GM12865 (cell line): ENCODE data around the gene MMP21.

ENCODE experiments used
- DNase-seq: peaks from one replicate; pipeline ENCODE4 v3.0.0; 2010; ENCODE audit warnings: low read depth
- H3K4me3 ChIP-seq: 2 replicates; pipeline ENCODE4 v1.5.1; 2011; ENCODE audit warnings: mild to moderate bottlenecking, low read depth, low read length, control low read depth
- TF ChIP-seq, protein P1 (sequence below): IDR thresholded peaks from 2 replicates; pipeline ENCODE4 v1.5.1; 2011; ENCODE audit warnings: low read length, control low read depth, low read depth, inconsistent platforms; ENCODE audit not compliant: insufficient read depth; ENCODE audit errors: missing control alignments

MMP21 gene

DNA sequence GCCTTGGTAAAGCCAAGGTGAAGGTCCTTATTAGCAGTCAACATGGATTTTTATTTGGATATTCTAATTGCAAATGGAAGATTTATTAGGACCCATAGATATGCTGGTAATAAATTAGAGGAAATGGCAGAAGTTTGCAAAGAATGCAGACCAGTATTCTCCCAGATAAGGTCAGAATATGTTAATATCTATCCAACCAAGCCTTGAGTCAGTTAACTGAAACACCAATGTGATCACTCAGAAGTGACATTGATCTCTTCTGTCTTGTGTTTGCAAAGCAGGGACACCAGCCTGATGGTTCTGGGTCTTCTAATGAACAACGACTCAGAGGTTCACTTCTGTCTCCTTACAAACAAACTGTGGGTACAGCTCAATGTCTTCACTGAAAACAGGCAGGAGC, 26.0 kb upstream of the MMP21 start:
- TF ChIP-seq, protein P1, sequence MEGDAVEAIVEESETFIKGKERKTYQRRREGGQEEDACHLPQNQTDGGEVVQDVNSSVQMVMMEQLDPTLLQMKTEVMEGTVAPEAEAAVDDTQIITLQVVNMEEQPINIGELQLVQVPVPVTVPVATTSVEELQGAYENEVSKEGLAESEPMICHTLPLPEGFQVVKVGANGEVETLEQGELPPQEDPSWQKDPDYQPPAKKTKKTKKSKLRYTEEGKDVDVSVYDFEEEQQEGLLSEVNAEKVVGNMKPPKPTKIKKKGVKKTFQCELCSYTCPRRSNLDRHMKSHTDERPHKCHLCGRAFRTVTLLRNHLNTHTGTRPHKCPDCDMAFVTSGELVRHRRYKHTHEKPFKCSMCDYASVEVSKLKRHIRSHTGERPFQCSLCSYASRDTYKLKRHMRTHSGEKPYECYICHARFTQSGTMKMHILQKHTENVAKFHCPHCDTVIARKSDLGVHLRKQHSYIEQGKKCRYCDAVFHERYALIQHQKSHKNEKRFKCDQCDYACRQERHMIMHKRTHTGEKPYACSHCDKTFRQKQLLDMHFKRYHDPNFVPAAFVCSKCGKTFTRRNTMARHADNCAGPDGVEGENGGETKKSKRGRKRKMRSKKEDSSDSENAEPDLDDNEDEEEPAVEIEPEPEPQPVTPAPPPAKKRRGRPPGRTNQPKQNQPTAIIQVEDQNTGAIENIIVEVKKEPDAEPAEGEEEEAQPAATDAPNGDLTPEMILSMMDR: no peak
- H3K4me3 ChIP-seq: no peak overlapping the region
- DNase-seq: no peak

DNA sequence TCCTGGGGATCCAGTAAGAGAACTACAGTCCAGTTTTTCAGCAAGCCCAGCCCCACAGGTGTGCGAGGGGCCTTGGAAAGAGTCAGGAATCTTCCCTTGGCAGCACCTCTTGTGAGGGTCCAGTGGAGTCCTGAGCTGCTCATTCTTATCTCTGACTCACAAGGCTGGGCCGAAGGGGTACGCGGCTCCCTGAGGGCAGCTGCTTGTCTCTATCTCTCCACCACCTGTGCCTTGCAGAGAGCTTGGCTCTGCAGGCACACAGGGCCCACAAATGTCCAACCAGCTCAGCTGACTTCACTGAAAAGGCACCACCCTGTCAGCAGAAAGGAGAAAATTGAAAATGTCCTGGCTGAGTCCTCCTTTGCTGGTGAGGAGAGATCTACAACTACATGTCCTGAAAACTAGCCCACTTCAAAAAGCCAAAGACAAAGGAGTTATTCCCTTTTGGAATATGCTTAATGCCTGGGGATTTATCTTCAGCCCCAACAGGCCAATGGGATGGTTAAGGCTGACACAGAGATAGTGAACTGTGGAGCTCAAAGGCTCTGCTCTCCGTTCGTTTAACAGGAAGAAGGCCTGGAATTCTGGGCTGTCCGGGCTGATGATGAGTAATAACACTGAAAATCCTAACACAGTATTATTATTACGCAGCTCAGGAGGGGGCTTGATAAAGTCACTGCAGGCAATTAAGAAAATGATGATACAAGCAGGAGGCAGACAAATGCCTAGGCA, 24.0 kb upstream of the MMP21 start:
- no peak for DNase-seq
- H3K4me3 ChIP-seq: no peak overlapping the region
- TF ChIP-seq, protein P1: no peak

DNA sequence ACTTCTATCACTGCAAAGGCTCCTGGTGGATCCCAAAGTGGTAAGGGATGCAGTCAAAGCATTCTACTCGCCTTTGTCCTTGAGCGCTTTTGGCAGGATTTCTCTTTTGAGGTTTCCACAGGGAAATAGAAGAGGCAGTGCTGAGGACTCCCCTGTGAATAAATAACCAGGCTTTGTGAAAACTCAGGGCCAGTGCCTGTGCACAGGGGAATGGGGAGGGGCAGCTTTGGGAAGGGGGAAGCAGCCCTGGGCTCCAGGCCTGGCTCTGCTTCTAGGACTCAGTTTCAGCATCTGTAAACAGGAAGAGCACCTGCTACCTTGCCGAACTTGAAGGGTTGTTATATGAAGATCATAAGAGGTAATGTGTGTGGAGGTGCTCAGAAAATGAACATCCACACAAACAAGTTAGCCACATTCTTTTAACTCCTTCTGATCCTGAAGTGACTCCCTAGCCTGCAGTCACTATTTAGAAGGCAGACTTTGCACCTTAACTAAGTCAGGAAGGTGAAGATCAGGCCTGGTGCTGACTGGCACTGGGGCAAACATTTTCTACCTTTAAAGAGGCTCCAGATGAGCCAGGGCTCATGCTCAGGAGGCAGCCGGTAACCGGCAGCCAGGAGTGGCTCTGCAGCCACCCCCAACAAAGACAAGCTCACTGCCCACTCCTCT, 22.5 kb upstream of the MMP21 start:
- no peak overlapping the region for H3K4me3 ChIP-seq
- TF ChIP-seq, protein P1: no peak
- no peak for DNase-seq

DNA sequence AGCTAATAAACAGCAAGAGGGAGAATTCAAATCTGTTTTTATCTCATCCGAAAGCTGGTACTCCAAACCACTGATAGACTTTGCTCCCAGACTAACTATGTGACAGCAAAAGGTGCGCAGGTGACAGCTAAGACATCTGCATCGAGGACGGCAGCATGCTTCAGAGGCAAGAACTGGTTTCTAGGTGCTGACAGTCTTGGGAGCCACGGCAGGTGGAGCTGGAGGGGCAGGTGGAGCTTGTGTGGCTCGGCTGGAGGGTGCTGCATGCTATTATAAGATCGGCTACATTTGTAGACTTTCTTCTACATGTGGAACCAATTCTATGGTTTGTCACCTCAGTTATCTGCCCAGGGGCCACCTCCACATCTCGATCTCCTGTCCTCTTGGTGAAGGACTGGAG, 21.8 kb upstream of the MMP21 start:
- TF ChIP-seq, protein P1: no peak
- no peak for DNase-seq
- no peak overlapping the region for H3K4me3 ChIP-seq

DNA sequence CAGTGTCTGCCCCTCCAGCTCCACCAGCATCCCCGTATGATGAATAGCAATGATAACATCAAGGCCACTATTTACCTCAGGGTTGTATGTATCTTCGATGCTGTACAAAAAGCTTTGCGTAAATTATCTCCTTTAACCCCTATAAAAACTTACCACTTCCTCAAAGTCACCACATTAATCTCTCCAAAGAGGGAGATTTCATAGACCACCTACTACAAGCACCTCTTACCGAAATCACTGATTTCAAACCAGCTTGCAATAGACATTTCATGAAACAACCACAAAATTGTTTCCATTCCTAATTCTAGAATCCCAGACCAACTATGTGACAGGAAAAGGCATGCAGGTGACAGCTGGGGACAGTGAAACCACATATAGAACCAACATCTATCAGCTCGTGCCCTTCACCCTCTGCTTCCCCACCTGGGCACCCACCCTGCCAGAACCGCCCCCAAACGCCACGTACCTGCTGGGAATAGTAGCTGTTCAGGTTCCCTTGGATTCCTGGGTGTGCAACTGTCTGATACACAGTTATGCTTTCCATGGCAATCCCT, 20.1 kb upstream of the MMP21 start:
- no peak overlapping the region for H3K4me3 ChIP-seq
- no peak for DNase-seq
- TF ChIP-seq, protein P1: no peak

DNA sequence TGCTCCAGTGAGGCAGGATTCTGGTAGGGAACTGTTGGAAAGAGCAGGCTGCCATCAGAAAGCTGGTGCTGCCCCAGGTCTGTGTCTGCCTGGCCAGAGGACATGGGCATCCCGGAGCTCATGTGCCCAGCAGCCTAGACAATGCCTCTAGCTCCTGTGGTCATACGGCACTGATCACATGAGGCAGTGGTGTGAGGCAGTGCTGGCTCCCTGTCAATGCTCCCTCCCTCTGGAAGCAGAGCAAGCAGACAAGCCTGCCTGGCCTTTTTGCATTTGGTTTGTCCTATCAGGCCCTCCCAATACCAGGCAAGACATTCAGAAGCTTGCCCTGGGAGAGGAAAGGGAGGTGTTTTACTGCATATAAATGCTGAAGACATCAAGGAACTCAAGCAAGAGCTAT, 19.5 kb upstream of the MMP21 start:
- TF ChIP-seq, protein P1: no peak
- no peak for DNase-seq
- H3K4me3 ChIP-seq: no peak overlapping the region
